Neural cell (in vitro differentiated cells): ENCODE results near the gene RAD51B. TPM values are rescaled to one million over a fixed set of nuclear protein-coding genes. Genes with fewer than 3 reads are reported as not detected.

ENCODE experiments used
- H2AFZ ChIP-seq: fragments of 200-600, 300-800 bp; sonication (generic), shearing (Covaris generic); 2 replicates; pipeline ENCODE4 v1.6.0; 2014; ENCODE audit warnings: low read depth, mild to moderate bottlenecking, antibody characterized with exemption, low read length, moderate library complexity
- H3F3A ChIP-seq: fragments of 200-600 bp; shearing (Covaris generic); 2 replicates; pipeline ENCODE4 v1.6.1; 2016; ENCODE audit warnings: mild to moderate bottlenecking, moderate library complexity, mixed read lengths, antibody characterized with exemption, low read length; ENCODE audit not compliant: insufficient read depth, poor library complexity, severe bottlenecking
- H3K27ac ChIP-seq: fragments of 200-600, 300-800 bp; sonication (generic), shearing (Covaris generic); 2 replicates; pipeline ENCODE4 v1.5.1; 2014; ENCODE audit warnings: mild to moderate bottlenecking, low read length, moderate library complexity
- H3K27me3 ChIP-seq: fragments of 300-800, 200-600 bp; sonication (generic), shearing (Covaris generic); 2 replicates; pipeline ENCODE4 v1.6.0; 2014; ENCODE audit warnings: mild to moderate bottlenecking, low read depth, low read length, moderate library complexity; ENCODE audit not compliant: insufficient read depth
- H3K36me3 ChIP-seq: fragments of 300-800, 200-600 bp; sonication (generic), shearing (Covaris generic); 2 replicates; pipeline ENCODE4 v1.5.1; 2014; ENCODE audit warnings: mild to moderate bottlenecking, antibody characterized with exemption, low read length, moderate library complexity; ENCODE audit not compliant: insufficient read depth
- H3K4me2 ChIP-seq: fragments of 300-800, 200-600 bp; sonication (generic), shearing (Covaris generic); 2 replicates; pipeline ENCODE4 v1.6.0; 2014; ENCODE audit warnings: mild to moderate bottlenecking, low read length
- H3K4me3 ChIP-seq: fragments of 300-800, 200-600 bp; sonication (generic), shearing (Covaris generic); 2 replicates; pipeline ENCODE4 v1.5.1; 2014; ENCODE audit warnings: mild to moderate bottlenecking, low read length, moderate library complexity
- H3K79me2 ChIP-seq: fragments of 200-600 bp; shearing (Covaris generic); replicated peaks from 2 replicates; pipeline ENCODE4 v1.6.0; 2014; ENCODE audit warnings: mild to moderate bottlenecking, low read length, moderate library complexity; ENCODE audit not compliant: insufficient read depth
- H3K9ac ChIP-seq: fragments of 300-800, 200-600 bp; sonication (generic), shearing (Covaris generic); 2 replicates; pipeline ENCODE4 v1.6.1; 2016; ENCODE audit warnings: mild to moderate bottlenecking, low read length, mixed read lengths
- H3K9me2 ChIP-seq: fragments of 200-600 bp; shearing (Covaris generic); 2 replicates; pipeline ENCODE4 v1.6.1; 2016; ENCODE audit warnings: mild to moderate bottlenecking, low read length, mixed read lengths; ENCODE audit not compliant: insufficient read depth
- H3K9me3 ChIP-seq: fragments of 200-600, 300-800 bp; sonication (generic), shearing (Covaris generic); 2 replicates; pipeline ENCODE4 v1.6.1; 2016; ENCODE audit warnings: mild to moderate bottlenecking, mixed run types, low read length, moderate library complexity, mixed read lengths
- H4K20me1 ChIP-seq: fragments of 200-600 bp; shearing (Covaris generic); 2 replicates; pipeline ENCODE4 v1.6.1; 2016; ENCODE audit warnings: mild to moderate bottlenecking, mixed run types; ENCODE audit not compliant: insufficient read depth
- EP300 ChIP-seq: fragments of 450-650 bp; conservative IDR thresholded peaks from 2 replicates; pipeline ENCODE4 v1.6.1; 2014; ENCODE audit warnings: antibody characterized with exemption, mild to moderate bottlenecking, moderate library complexity; ENCODE audit not compliant: poor library complexity, severe bottlenecking
- EZH2 ChIP-seq: fragments of 200-600, 300-800 bp; shearing (Covaris generic), sonication (generic); IDR thresholded peaks from 2 replicates; pipeline ENCODE4 v1.6.1; 2014; ENCODE audit warnings: antibody characterized with exemption, low read length, borderline replicate concordance, mild to moderate bottlenecking; ENCODE audit not compliant: insufficient read depth, poor library complexity, severe bottlenecking
- MXI1 ChIP-seq: fragments of 450-650 bp; conservative IDR thresholded peaks from 2 replicates; pipeline ENCODE4 v1.6.1; 2014; ENCODE audit warnings: antibody characterized with exemption, mild to moderate bottlenecking; ENCODE audit not compliant: poor library complexity, severe bottlenecking
- POLR2AphosphoS5 ChIP-seq: IDR thresholded peaks from 2 replicates; pipeline ENCODE4 v1.6.1; 2012
- RAD21 ChIP-seq: fragments of 450-650 bp; conservative IDR thresholded peaks from 2 replicates; pipeline ENCODE4 v1.6.1; 2014; ENCODE audit warnings: antibody characterized with exemption, mild to moderate bottlenecking, moderate library complexity
- SMC3 ChIP-seq: fragments of 450-650 bp; conservative IDR thresholded peaks from 2 replicates; pipeline ENCODE4 v1.6.1; 2014; ENCODE audit warnings: antibody characterized with exemption, mild to moderate bottlenecking, moderate library complexity; ENCODE audit not compliant: poor library complexity
- TAF1 ChIP-seq: IDR thresholded peaks from 2 replicates; pipeline ENCODE4 v1.6.1; 2012; ENCODE audit warnings: low read depth
- polyA plus RNA-seq: library from polyadenylated mRNA; depleted of rRNA; stranded (reverse); fragments of >200 nt; gene quantifications from 2 replicates; pipeline ENCODE4 v1.2.3, GENCODE V29; 2014
- TF ChIP-seq, protein P1 (sequence below): IDR thresholded peaks from 2 replicates; pipeline ENCODE4 v1.6.1; 2012; ENCODE audit warnings: borderline replicate concordance
- TF ChIP-seq, protein P2 (sequence below): fragments of 450-650 bp; IDR thresholded peaks from 2 replicates; pipeline ENCODE4 v1.5.1; 2014; ENCODE audit warnings: antibody characterized with exemption, mild to moderate bottlenecking, moderate library complexity; ENCODE audit not compliant: poor library complexity, severe bottlenecking

RAD51B gene
- polyA plus RNA-seq, 1 donor from 2014 or later = 3.1 TPM

DNA sequence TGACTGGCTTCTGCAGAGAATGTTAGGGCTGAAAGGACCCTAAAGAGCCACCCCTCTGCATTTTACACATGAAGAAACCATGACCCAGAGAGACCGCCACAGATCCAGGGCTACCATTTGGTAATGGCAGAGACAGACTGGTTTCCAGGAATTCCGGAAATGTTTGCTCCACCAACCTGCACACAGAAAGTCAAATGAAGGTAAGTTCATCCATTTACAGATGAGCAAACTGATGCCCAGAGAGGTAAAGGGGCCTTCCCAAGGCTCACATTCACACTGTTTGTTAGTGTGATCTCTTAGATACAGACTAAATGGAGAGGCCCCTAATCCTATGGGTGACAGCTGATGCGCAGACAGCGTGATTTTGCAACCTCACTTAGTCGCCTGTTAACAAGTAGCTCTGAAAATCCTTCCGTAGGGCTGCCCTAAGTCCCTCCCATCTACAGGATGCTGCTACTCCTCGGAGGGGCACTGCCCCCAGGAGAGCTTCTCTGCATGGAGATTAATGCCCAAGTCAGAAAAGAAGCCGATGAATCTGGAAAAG is 939.5 kb downstream of the RAD51B start:
- H3K27ac ChIP-seq = no peak overlapping the region
- H3K4me3 ChIP-seq = no peak overlapping the region
- no peaks in the 10 kb centered on the region for H3F3A ChIP-seq
- no peak overlapping the region for H3K4me2 ChIP-seq
- no peak overlapping the region for H3K9ac ChIP-seq
- H3K27me3 ChIP-seq = no peaks in the 10 kb centered on the region
- H3K36me3 ChIP-seq = no peaks in the 10 kb centered on the region
- TF ChIP-seq, protein P1, sequence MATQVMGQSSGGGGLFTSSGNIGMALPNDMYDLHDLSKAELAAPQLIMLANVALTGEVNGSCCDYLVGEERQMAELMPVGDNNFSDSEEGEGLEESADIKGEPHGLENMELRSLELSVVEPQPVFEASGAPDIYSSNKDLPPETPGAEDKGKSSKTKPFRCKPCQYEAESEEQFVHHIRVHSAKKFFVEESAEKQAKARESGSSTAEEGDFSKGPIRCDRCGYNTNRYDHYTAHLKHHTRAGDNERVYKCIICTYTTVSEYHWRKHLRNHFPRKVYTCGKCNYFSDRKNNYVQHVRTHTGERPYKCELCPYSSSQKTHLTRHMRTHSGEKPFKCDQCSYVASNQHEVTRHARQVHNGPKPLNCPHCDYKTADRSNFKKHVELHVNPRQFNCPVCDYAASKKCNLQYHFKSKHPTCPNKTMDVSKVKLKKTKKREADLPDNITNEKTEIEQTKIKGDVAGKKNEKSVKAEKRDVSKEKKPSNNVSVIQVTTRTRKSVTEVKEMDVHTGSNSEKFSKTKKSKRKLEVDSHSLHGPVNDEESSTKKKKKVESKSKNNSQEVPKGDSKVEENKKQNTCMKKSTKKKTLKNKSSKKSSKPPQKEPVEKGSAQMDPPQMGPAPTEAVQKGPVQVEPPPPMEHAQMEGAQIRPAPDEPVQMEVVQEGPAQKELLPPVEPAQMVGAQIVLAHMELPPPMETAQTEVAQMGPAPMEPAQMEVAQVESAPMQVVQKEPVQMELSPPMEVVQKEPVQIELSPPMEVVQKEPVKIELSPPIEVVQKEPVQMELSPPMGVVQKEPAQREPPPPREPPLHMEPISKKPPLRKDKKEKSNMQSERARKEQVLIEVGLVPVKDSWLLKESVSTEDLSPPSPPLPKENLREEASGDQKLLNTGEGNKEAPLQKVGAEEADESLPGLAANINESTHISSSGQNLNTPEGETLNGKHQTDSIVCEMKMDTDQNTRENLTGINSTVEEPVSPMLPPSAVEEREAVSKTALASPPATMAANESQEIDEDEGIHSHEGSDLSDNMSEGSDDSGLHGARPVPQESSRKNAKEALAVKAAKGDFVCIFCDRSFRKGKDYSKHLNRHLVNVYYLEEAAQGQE = no peak
- TF ChIP-seq EP300 (no peak), SMC3 (no peak), RAD21 (no peak)
- no peaks in the 10 kb centered on the region for H3K9me2 ChIP-seq
- H2AFZ ChIP-seq = no peak overlapping the region
- H4K20me1 ChIP-seq = no peaks in the 10 kb centered on the region
- H3K79me2 ChIP-seq = no peaks in the 10 kb centered on the region
- H3K9me3 ChIP-seq = no peaks in the 10 kb centered on the region

DNA sequence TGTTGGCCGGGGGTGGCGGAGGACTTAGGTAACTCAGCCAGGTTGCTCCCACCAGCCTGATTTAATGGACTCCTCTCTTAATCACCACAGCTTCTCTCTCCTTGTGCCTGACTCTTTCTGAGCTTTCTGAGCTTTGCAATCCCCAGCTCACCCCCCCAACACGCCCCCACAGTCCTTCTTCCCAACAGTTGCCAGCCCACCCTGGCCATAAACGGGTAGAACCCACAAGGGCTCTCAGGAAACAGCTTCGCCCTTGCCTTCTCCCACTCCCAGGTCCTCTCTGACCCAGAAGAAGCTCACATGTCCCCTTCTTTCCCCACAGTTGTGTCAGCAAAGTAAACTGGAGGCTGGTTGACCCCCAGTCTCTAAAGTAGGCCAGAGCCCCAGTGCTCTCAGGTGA is 940.4 kb downstream of the RAD51B start:
- H3K27me3 ChIP-seq = no peaks in the 10 kb centered on the region
- H2AFZ ChIP-seq = no peak overlapping the region
- H3F3A ChIP-seq = no peaks in the 10 kb centered on the region
- H3K4me3 ChIP-seq = no peak overlapping the region
- no peak overlapping the region for H3K27ac ChIP-seq
- H3K36me3 ChIP-seq = no peaks in the 10 kb centered on the region
- no peak overlapping the region for H3K9ac ChIP-seq
- TF ChIP-seq POLR2AphosphoS5 (no peak), EZH2 (no peak), EP300 (no peak), TAF1 (no peak), MXI1 (no peak), RAD21 (no peak)
- TF ChIP-seq, protein P2, sequence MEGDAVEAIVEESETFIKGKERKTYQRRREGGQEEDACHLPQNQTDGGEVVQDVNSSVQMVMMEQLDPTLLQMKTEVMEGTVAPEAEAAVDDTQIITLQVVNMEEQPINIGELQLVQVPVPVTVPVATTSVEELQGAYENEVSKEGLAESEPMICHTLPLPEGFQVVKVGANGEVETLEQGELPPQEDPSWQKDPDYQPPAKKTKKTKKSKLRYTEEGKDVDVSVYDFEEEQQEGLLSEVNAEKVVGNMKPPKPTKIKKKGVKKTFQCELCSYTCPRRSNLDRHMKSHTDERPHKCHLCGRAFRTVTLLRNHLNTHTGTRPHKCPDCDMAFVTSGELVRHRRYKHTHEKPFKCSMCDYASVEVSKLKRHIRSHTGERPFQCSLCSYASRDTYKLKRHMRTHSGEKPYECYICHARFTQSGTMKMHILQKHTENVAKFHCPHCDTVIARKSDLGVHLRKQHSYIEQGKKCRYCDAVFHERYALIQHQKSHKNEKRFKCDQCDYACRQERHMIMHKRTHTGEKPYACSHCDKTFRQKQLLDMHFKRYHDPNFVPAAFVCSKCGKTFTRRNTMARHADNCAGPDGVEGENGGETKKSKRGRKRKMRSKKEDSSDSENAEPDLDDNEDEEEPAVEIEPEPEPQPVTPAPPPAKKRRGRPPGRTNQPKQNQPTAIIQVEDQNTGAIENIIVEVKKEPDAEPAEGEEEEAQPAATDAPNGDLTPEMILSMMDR = no peak
- TF ChIP-seq, protein P1 = no peak
- H3K9me2 ChIP-seq = no peaks in the 10 kb centered on the region
- H4K20me1 ChIP-seq = no peaks in the 10 kb centered on the region
- H3K4me2 ChIP-seq = no peak overlapping the region
- H3K79me2 ChIP-seq = no peaks in the 10 kb centered on the region
- no peaks in the 10 kb centered on the region for H3K9me3 ChIP-seq
